Activated naive CD4-positive, alpha-beta T cell (primary cell): ENCODE data around the gene MPPED1.

Experiments used
- DNase-seq, 4 experiments: peaks; one replicate each; lab custom pipeline; 2025; lab: John Stamatoyannopoulos, UW

MPPED1 gene

DNA sequence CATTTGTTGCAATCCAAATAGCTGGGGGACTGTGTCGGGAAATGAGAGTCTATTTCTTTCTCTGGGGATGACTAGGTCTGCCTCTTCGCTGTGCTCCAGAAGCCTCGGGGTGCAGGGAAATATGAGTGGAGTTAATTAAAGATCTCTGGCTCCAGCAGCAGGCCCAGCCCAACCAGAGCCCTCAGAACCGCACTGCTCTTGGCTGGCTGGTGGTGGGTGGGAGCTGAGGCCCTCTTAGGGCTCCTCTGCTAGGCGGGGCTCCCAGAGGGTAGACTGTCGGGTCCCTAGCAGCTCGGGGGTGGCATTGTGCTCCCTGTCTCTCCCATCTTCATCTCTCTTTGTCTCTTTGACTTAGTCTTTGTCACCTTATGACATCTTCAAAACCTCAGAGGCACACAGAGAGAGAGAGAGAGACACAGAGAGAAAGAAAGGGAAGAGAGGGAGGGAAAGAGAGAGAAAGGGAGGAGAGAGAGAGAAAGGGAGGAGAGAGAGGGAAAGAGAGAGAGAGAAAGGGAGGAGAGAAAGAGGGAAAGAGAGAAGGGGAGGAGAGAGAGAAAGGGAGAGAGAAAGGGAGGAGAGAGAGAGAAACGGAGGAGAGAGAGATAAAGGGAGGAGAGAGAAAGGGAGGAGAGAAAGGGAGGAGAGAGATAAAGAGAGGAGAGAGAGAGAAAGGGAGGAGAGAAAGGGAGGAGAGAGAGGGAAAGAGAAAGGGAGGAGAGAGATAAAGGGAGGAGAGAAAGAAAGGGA, 20.2 kb downstream of the MPPED1 start:
- DNase-seq, result no peak

DNA sequence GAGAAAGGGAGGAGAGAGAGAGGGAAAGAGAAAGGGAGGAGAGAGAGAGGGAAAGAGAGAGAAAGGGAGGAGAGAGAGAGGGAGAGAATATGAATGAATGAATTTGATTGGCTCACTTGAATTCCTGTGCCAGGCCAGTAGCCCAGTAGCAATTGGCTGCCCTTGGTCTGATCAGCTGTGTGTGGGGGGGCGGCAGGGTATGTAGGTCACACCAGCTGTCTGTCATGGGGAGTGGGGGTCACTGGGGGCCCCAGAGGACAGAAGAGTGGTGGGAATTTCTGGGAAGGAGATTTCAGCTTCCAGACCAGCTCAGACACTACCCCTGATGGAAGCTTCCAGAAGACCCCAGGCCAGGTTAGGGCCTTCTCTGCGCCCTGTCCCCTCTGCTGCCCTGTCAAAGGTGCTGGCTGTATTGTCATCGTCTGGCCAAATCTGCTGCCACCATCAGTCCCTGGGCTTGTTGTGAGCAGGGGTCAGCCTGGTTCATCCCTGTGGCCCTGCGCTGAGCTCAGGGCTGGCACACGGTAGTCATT, 21.1 kb downstream of the MPPED1 start:
- DNase-seq, result no peak

DNA sequence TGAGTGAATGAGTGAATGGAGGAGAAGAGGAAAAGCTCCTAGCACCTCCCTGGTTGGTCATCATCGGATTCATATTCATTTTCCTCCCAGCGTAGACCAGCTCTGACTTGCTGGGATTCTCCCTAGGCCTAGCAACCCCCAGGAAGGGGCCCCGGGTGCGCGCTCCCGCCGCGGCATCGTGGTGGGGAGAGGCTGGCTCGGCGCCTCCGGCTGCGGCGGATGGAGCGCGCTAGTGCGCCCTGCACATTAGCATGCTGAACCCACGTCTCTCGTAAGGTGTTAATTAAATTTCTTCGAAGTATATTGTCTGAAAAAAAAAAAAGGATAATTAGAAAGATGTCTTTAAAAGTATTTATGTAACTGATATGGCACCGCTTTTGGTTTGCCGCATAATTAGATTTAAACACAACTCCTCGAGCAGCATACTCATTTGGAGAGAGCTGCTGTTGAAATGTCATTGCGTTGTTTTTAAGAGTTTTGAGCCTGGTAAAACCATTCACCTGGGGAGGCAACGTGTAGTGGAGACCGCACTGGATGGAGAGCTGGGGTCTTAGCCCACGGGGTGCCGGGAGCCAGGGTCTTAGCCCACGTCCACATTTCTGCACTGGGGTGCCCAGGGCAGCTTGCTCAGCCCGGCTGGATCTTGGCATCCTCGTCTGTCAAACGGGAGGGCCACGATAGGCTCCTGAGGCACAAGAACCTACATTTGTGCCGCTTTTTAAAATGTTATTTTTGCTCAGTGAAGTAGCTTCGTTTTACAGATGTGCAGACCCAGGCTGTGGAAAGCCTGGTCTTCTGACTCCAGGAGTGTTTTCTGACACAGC, 21.8 kb downstream of the MPPED1 start:
- DNase-seq, result no peak

GRCh38 chr22:43434275-43434927, 22.6 kb downstream of the MPPED1 start:
- DNase-seq, result no peak

- no peak for DNase-seq
Observed at GRCh38 chr22:43434928-43435311, 23.1 kb downstream of the MPPED1 start.

GRCh38 chr22:43435851-43436811, 24.3 kb downstream of the MPPED1 start:
- no peak for DNase-seq

DNA sequence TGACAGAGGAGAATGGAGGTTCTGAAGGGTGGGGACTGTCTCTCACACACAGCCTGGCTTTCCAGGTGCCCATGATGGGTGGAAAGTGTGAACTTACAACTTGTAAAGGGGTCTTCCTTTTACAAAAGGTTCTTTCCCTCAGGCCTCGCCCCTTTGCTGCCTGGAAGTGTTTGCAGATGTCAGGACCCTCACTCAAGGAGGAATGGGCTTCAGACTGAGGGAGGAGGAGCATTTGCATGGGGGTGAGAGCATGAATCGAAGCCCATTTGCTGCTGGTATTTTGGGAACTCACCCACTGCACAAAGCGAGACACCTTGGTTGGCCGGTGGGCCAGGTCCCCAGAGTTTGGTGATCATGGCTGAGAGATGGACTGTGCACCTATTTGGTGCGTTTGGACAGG, 25.1 kb downstream of the MPPED1 start:
- DNase-seq, result no peak

DNA sequence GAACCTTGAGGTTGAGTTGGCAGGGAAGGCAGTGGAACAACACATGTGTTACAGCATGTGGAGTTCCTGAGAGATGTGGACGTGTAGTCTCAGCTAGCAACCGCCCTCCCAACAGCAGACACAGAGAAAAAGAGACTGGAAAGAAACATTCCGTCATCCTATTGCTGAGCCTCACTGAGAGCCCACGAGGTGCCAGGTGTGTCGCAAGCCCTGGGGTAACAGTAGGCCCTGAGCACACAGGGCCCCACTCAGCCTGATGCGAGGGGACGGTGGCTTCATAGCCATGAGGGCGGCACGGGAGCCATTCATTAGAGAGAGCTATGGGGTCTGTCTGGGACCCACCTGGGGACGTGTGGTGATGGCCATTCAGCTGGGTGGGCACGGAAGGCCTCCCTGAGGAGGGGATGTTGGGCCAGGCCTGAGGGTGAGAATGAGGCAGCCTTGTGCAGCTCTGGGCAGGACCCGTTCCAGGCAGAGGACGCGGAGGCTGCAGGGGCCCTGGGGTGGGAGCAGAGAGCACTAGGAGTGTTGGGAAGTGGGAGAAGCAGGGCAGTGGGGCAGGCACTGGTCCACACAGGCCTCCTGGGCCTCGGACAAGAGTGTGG, 26.2 kb downstream of the MPPED1 start:
- DNase-seq, result no peak

- no peak for DNase-seq
Observed at GRCh38 chr22:43438666-43439347, 27.0 kb downstream of the MPPED1 start.

DNA sequence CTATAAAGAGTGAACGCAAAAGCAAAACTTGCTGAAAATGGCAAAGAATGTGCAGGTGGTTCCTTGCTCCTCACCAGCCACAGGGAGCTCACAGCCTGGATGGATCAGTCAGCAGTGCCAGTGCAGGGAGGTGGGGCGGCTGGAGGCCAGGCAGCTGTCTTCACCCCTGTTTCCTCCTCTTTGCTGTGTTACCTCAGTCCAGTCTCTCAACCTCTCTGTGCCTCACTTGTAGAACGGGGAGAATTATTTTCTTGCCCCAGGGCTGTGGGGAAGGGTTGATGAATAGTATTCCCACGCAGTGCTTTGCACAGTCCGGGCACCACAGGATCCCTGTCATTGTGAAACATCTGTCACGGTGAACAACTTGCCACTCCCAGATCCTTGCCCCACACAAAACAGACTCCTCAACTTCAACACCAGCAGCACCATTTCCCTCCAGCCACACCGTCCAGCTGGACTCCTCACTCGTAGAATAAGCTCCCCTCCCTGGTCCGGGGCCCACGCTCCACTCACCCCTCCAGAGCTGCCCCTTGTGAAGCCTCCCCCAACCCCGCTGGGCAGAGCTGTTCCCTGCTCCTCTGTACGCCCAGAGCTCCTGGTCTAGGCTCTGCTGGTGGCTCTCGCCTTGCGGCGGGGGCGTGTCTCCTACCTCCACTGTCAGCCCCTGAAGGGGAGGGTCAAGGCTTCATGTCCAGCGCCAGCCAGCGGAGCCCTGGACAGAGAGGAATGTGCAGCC, 27.7 kb downstream of the MPPED1 start:
- no peak for DNase-seq

- DNase-seq, result no peak
Observed at GRCh38 chr22:43440104-43440387, 28.2 kb downstream of the MPPED1 start.

- DNase-seq, result no peak
Observed at GRCh38 chr22:43440556-43440955, 28.7 kb downstream of the MPPED1 start.

GRCh38 chr22:43441216-43441615, 29.4 kb downstream of the MPPED1 start:
- no peak for DNase-seq

GRCh38 chr22:43441751-43442150, 29.9 kb downstream of the MPPED1 start:
- DNase-seq, result no peak

- no peak for DNase-seq
Observed at GRCh38 chr22:43442386-43443151, 30.8 kb downstream of the MPPED1 start.

DNA sequence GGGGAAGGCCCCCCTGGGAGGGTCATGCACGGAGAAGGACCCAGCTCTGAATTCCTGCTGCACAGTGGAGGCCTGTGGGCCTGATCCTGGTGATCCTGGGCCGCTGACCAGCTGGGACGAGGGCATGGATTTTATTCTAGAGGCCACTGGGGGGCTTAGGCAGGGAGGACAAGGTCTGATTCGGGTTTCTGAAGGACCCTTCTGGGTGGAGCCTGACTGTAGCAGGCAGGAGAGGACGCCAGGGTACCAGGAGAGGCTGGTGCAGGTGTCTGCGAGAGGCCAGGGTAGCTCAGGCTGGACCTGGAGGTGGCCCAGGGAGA, 31.3 kb downstream of the MPPED1 start:
- DNase-seq, result no peak

- no peak for DNase-seq
Observed at GRCh38 chr22:43446037-43446803, 34.4 kb downstream of the MPPED1 start.

DNA sequence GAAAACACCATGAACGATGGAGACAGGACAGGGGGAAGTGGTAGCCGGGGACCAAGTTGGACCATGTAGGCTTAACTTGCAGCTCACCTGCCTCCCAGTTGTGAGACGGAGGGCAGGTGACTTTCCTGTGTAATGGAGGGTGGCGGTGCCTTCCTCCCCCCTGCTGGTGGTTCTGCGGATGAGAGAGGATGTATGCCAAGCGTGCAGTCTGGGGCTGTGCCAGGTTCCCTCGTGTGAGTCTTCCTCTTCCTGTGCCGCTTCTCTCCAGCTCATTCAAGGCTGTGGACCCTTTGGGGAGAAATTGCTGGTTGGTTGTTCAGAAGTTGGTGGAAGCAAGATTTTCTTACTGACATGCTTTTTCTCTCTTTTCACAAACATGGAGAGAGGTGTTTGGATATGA, 35.1 kb downstream of the MPPED1 start:
- no peak for DNase-seq

- DNase-seq, result no peak
Observed at GRCh38 chr22:43447380-43447779, 35.6 kb downstream of the MPPED1 start.
